Activated CD8-positive, alpha-beta memory T cell treated with anti-CD3 and anti-CD28 coated beads, Interleukin-2, amount 50 U/mL, for 24 hours (primary cell): ENCODE data around the gene ZNF8.
A peak's percentile ranks its signal among the peaks of the same experiment; 100 is the strongest.
"Not testable (repeated sequence)": the region's sequence is repeated elsewhere in the genome, so short reads cannot be mapped to it uniquely, and the experiment has no call there.

Experiments
- DNase-seq: peaks from one replicate; pipeline ENCODE4 v3.0.0-alpha.2; 2020; ENCODE audit errors: extremely low read depth

ZNF8 gene

DNA sequence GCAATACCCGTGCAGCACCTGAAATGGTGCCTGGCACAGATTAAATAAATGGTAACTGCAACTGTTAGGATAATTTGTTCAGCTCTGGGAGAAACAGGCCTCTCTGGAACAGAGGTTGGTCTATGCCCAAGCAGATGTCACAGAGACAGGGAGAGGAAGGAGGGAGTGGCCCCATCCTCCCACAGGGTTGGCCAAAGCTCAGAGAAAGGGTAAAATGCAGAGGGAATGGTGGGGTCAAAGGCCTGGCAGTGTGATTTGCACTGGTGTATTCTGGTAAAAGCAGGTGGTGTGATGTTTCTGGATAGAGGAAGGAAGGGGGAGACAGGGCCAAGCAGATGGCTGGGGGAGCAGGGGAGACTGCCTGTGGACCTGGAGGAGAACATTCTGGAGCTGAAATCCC, 57.5 kb downstream of the ZNF8 start:
- DNase-seq: no peak

DNA sequence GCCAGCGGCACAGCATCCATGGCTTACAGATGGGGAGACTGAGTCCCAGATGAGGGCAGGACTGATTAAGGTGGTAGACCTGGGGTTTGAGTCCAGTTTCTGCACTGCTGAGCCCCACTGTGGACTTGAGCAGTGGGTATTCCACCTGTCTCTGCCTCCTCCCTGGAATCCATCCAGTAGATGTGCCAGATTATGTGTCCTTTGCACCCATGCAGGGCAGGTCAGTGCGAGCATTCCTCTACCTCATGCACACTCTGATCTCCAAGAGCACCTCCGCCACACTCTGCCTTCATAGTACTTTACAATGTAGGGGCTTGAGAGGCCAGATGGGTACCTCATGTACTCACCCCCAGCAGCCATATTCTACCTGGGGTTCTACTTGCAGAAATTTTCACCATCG, 58.1 kb downstream of the ZNF8 start:
- DNase-seq: no peak

DNA sequence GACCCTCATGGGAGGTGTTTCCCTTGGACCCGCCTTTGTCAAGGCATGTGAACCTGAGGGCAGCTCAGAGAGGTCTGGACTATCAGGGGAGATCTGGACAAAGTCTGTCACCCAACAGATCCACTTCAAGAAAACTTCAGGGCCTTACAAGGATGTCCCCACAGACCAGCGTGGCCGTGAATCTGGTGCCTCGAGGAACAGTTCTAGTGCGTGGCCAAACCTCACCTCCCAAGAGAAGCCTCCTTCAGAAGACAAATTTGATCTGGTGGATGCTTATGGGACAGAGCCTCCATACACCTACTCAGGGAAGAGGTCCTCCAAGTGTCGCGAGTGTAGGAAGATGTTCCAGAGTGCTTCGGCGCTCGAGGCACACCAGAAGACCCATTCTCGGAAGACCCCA, 59.6 kb downstream of the ZNF8 start:
- DNase-seq: no peak

DNA sequence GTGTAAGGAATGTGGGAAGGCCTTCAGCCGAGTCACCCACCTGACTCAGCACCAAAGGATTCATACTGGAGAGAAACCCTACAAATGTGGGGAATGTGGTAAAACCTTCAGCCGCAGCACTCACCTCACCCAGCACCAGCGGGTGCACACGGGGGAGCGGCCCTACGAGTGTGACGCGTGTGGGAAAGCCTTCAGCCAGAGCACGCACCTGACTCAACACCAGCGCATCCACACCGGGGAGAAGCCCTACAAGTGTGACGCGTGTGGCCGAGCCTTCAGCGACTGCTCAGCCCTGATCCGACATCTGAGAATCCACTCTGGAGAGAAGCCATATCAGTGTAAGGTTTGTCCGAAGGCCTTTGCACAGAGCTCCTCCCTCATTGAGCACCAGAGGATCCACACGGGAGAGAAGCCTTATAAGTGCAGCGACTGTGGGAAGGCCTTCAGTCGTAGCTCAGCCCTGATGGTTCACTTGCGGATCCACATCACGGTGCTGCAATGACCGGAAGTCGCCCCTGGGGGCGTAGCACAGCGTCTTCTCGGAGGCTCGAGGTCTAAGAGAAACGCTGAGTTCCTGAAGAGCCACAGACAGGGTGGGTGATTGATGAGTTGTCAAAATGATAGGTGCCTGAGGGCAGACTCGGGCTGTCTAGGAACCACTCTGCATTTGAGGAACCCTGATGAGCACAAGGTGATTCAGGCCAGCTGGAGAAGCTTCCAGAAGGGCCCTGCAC, 60.2 kb downstream of the ZNF8 start:
- DNase-seq: no peak

DNA sequence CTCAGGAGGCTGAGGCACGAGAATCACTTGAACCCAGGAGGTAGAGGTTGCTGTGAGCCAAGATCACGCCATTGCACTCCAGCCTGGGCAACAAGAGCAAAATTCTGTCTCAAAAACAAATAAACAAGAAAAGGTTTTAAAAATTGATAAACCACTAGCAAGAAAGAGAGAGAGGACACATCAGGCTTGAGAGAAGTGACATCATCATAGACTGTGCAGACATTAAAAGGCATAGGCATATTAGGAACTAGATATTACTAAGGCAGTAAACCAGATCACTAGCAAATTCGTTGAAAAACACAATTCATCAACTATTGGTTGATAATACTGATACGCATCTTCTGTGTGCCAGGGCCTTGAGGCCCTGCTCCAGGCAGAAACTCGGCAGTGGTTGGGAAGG, 66.8 kb downstream of the ZNF8 start:
- no peak for DNase-seq

DNA sequence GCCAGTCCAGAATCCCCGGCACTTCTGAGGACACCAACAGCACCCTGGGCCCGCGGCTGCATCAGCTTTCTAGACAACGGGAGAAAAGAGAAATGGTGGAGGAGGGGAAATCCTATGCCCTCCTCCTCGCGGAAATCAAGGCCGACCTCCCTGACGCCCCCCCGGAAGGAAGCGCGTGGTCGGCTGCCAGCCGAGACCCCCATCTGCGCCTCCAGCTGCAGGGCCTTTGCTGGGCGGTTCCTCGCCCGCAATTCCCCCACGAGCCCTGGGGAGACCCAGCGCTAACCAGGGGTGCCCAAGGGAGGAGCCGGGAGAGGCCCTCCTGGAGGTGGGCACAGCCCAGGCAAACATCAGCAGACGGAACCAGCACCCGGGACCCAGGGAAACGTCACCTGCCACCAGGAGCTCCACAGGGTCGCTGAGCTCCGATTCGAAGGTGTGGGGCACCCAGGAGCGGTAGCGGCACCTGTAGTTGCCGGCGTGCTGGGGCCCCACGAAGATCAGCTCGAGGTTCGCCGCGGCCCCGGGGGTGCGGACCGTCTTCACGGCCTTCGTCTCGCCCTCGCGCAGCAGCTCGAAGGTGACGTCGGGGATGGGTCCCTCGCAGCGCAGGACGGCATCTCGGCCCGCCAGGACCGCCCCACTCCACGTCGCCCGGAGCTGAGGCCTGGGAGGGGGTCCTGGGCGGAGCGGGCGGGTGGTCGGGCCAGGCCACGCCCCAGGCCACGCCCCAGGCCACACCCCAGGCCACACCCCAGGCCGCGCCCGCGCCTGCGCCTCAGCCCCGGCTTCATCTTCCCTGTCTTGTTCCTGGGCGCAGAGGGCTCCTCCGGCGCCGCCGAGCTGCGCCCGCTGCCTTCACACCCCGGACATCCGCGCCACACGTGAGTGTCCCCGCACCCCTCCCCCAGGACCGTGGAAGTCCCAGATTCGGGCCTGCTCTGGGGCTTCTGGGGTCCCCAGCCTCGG, 68.5 kb downstream of the ZNF8 start:
- peak; percentile 20 for DNase-seq

DNA sequence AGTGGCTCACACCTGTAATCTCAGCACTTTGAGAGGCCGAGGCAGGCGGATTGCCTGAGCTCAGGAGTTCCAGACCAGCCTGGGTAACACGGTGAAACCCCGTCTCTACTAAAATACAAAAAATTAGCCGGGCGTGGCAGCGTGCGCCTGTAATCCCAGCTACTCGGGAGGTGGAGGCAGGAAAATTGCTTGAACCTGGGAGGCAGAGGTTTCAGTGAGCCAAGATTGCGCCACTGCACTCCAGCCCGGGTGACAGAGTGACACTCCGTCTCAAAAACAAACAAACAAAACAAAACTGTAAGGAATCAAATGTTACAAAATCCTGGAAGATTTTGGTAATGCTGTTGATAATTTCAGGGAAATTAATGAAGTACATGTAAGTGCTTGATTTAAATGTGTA, 69.3 kb downstream of the ZNF8 start:
- DNase-seq: not testable (repeated sequence)

DNA sequence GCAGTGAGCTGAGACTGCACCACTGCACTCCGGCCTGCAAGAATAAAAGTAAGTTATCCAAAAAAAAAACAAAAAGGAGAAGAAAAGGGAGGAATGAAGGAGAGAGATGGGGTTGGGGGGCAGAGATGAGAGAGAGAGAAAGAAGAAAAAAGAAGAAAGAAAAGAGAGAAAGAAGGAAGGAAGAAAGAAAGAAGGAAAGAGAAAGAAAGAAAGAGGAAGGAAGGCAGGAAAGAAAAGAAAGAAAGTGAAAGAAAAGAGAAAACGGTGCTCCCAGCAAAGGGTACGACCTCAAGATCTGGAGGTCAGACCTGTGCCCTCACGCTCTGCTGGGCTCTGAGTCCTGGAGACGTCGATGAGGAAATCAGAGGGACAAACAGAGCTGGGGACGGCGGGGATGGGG, 70.8 kb downstream of the ZNF8 start:
- DNase-seq: no peak

DNA sequence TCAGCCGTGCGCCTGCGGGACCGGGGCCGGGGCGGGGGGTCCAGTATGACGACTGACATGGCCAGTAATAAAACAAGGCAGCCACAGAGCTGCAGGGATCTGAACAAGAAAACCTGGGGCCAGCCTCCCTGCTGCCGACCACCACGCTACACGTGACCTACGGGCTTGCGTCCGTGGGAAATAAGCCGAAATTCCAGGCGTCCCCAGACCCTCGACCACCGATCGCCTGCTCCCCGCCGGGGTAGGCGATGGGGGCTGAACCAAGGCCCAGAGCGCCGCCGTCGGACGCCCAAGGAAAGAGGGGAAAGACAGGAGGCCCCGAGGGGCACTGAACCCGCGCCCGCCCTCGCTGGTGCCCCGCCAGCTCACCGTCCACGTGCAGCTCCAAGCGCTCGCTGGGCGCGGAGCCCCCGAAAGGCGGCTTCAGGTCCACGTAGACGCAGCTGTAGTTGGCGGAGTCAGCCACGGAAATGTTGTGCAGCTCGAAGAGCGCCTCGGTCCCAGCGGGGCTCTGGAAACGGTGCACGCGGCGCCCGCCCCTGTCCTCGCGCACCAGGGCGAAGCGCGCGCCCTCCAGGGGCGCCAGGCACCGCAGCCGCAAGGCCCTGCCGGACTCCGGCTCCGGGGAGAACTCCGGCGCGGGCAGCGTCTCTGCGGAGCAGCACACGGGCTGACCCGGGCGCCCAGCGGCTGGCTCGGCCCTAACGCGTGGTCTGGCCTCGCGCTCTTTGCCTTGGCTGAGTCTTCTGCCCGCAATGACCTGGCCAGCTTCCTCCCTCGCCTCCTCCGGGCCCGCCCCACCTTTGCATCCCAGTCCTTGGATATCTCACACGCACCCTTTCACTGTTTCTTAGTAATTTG, 71.5 kb downstream of the ZNF8 start:
- DNase-seq: no peak

DNA sequence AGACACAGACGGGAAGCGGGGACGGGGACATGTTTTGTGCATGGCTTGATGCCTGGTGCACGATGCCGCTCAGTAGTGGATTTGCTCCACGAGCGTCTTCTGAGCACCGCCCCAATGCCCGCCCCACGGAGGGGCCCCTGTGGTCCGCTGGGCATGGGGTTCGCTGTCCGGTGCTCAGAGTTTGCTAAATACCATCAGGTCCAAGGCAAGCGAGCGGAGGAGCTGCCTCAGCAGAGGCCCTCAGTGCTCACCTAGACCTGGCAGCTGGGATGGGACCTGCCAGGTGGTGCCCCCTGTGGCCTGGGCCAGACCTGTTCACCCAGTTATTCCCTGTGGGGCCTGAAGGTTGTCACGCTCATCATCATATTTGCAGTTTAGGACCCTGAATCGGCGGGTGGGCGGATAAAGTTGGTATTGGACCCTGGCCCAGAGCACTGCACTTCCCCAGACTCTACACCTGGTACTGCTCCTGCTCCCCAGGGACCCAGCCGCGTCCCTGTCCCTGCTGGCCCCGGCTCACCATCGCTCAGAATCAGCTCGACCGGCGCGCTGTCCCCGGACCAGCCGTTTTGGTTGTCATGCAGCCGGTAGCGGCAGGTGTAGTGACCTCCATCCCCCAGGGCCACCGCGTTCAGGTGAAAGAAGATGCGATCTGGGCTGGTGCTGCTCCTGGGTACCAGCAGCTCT, 72.3 kb downstream of the ZNF8 start:
- DNase-seq: no peak

DNA sequence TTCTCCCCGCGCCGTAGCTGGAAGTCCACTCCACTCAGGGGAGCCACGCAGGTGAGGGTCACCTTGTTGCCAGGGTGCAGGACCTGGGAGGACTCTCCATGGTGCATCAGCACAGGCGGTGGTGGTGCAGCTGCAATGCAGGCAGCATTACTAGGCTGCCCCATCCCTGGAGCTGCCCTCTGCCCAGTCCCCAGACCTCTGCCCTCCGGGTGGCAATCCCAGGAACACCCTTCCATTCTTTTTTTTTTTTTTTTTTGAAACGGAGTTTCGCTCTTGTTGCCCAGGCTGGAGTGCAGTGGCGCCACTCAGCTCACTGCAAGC, 72.8 kb downstream of the ZNF8 start:
- no peak for DNase-seq

DNA sequence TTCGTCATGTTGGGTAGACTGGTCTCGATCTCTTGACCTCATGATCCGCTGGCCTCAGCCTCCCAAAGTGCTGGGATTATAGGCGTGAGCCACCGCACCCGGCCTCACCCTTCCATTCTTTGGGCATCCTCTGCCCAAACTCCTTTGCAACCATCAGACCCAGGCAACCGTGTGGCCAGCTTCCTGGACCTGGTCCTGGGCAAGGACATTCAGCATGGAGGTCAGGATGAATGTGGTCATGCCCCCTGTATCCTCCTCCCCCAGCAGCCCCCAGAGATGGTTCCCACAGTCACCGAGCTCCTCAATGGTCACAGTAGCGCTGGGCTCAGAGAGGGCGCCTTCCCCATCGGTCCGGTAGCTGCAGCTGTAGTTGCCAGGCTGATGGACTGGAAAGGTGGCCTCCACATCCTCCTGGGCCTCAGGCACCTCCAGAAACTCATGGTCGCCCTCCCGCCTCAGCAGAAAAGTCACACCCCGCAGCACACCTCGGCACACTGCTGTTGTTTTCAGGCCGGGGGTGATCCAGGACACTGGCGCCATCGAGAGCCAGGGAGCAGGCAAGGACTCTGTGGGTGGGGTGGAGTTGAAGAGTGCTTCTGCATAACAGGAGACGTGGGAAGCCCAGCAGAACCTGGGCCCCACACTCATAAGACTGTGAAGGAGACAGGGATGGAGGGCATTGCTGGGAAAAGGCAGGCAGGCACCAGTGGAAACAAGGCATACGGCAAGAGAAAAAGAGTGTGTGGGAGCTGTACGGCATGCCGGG, 73.4 kb downstream of the ZNF8 start:
- DNase-seq: no peak
